HL-60 (cell line): ENCODE measurements around the gene RAB34.

Experiments used
- DNase-seq, 2 experiments: peaks; one replicate each; pipeline ENCODE4 v3.0.0-alpha.2; 2010 to 2020; ENCODE audit warnings: low read depth in 1 of 2, low spot score in 1 of 2
- H3K27ac ChIP-seq: fragments of 250-450 bp; sonication (Bioruptor Pico); replicated peaks from 2 replicates; pipeline ENCODE4 v1.5.1; 2020; ENCODE audit warnings: mild to moderate bottlenecking, moderate library complexity
- H3K27me3 ChIP-seq: fragments of 250-450 bp; sonication (Bioruptor Pico); 2 replicates; pipeline ENCODE4 v1.5.1; 2021; ENCODE audit warnings: mild to moderate bottlenecking, moderate library complexity; ENCODE audit not compliant: insufficient read depth, poor library complexity, severe bottlenecking
- H3K4me3 ChIP-seq: replicated peaks from 2 replicates; pipeline ENCODE4 v1.5.1; 2011; ENCODE audit warnings: mild to moderate bottlenecking, control low read depth, low read length; ENCODE audit not compliant: insufficient read depth
- CTCF ChIP-seq: IDR thresholded peaks from one replicate; pipeline ENCODE4 v1.5.1; 2011; ENCODE audit warnings: low read length, control low read depth, inconsistent platforms; ENCODE audit not compliant: insufficient read depth
- GABPA ChIP-seq: IDR thresholded peaks from 2 replicates; pipeline ENCODE4 v1.6.1; 2012; ENCODE audit warnings: low read depth
- POLR2AphosphoS5 ChIP-seq: IDR thresholded peaks from 2 replicates; pipeline ENCODE4 v1.6.1; 2012; ENCODE audit warnings: low read depth
- REST ChIP-seq: IDR thresholded peaks from 2 replicates; pipeline ENCODE4 v1.6.1; 2012; ENCODE audit warnings: low read depth; ENCODE audit not compliant: insufficient replicate concordance
- SPI1 ChIP-seq: IDR thresholded peaks from 2 replicates; pipeline ENCODE4 v1.6.1; 2012; ENCODE audit warnings: low read depth, mild to moderate bottlenecking, borderline replicate concordance

RAB34 gene

DNA sequence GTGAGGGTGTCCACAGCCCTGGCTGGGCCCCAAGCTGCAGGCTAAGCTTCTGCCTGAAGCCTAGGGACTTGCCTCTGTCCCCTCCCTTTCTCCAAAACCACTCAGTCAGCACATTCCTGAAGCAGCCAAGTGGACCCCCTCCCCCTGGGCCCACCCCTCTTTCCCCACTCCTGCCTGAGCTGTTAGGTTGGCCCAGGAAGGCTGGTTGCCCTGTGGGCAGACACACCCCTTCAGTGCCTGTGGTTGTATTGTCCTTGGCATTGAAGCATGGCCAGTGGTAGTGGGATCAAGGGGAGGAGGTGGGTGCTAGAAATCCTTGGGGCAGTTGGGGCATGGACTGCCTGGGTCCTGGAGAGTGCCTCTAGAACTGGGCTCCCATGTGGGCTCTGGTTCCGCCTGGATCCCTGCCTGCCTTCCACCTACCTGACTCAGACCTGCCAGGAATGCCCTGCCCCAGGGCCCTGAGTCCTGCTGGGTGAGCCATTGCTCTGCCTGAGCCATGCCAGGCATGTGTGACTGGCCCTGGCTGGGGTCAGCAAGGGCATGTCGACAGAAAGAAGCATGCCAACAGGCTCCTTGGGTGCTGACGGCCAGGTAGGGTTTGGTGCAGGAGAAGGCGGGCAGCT, 28.2 kb upstream of the RAB34 start:
- no peak overlapping the region for H3K4me3 ChIP-seq
- no peak for DNase-seq
- no peak overlapping the region for H3K27ac ChIP-seq
- TF ChIP-seq REST (no peak), CTCF (no peak), SPI1 (no peak), GABPA (no peak), POLR2AphosphoS5 (no peak)
- no peaks in the 10 kb centered on the region for H3K27me3 ChIP-seq

DNA sequence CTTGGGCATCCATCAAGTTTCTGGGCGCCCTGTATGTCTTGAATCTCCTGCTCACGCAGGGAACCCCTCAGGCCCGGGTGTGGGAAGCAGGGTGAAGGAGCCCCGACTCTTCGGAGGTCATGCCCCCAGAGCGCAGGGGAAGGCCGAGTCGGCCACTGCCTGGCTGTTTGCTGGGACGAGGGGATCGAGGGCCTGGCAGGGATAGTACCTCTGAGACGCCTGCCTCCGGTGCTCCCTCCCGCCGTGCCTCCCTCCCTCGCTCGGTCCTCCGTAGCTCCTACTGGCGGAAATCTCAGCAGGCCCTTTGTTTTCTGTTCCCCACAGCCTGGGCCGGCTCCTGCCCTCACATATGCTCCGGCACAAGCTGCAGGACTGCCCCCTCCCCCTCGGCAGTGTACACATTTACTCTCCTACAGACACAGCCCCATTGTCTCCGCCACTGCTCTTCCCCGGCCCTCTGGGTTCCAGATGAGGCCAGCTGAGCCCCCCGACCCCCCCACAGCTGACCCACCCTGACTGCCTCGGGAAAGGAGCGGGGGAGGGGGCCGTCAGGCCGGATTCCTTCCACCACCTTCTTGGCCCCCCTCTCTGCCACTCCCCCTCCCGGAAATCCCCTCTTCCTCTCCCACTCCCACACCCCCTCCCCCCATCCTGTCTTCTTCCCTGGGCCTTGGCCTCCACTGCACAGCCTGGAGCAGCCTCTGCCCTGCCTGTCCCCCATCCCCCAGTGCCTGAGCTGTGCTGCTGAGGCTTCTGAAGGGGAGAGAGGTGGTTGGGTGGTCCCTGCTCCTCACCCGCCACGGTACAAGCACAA, 27.5 kb upstream of the RAB34 start:
- Histone ChIP-seq H3K4me3 (peak overlapping the region; percentile 46), H3K27ac (no peak overlapping the region), H3K27me3 (no peaks in the 10 kb centered on the region)
- no peak for DNase-seq
- no peak for TF ChIP-seq SPI1

- TF ChIP-seq CTCF, result no peak
- no peak for TF ChIP-seq SPI1
- no peak for TF ChIP-seq REST
- no peak for TF ChIP-seq GABPA
- TF ChIP-seq POLR2AphosphoS5, result no peak; the same call in 1 of the 2 replicates
- peak overlapping the region; percentile 48 for H3K27ac ChIP-seq
- DNase-seq, result peak in 1 of 2 experiments; percentile 57
- no peaks in the 10 kb centered on the region for H3K27me3 ChIP-seq
- H3K4me3 ChIP-seq, result peak overlapping the region; percentile 46
These were observed 26.7 kb upstream of the RAB34 start for GRCh38 chr17:28744104-28744971.
